ENCODE data around the gene TET1.
"Not testable (repeated sequence)": the region's sequence is repeated elsewhere in the genome, so short reads cannot be mapped to it uniquely, and the experiment has no call there.

Gene TET1

DNA sequence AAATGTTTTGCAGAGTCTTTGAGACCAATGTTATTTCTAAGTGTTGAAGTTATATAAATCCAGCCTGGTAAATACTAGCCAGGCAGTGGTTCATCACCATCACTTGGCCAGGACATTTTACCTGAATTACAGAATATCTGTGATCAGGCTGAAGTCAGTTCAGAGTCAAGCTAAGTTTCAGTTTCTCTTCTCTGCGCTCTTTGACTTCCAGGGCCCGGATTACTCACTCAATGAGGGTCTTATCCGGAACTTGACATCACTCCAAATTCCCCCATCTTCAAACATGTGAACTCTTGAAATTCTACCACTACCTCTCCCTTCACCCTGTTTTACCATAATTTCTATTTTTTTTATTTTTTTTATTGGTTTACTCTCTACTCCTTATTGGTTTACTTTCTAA lies 124.3 kb downstream of the TET1 start:
- Histone ChIP-seq H3K4me2 (ENCODE audit: low read length) (no peak overlapping the region), H3K27ac (no peak overlapping the region), H3K4me1 (no peaks in the 10 kb centered on the region), H3K79me2 (no peaks in the 10 kb centered on the region), H3K9ac (no peak overlapping the region), H3K4me3 (ENCODE audit: low read depth, low read length) (no peak overlapping the region), H3K9me3 (ENCODE audit: control insufficient read depth, low read length) (no peaks in the 10 kb centered on the region), H2AFZ (no peak overlapping the region), H3K36me3 (ENCODE audit: control insufficient read depth, insufficient read depth, low read length) (no peaks in the 10 kb centered on the region), H3K27me3 (ENCODE audit: control insufficient read depth, insufficient read depth, low read length) (no peaks in the 10 kb centered on the region)
- TF ChIP-seq, protein P1, sequence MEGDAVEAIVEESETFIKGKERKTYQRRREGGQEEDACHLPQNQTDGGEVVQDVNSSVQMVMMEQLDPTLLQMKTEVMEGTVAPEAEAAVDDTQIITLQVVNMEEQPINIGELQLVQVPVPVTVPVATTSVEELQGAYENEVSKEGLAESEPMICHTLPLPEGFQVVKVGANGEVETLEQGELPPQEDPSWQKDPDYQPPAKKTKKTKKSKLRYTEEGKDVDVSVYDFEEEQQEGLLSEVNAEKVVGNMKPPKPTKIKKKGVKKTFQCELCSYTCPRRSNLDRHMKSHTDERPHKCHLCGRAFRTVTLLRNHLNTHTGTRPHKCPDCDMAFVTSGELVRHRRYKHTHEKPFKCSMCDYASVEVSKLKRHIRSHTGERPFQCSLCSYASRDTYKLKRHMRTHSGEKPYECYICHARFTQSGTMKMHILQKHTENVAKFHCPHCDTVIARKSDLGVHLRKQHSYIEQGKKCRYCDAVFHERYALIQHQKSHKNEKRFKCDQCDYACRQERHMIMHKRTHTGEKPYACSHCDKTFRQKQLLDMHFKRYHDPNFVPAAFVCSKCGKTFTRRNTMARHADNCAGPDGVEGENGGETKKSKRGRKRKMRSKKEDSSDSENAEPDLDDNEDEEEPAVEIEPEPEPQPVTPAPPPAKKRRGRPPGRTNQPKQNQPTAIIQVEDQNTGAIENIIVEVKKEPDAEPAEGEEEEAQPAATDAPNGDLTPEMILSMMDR (IDR thresholded peaks at IDR 0.05) = no peak

DNA sequence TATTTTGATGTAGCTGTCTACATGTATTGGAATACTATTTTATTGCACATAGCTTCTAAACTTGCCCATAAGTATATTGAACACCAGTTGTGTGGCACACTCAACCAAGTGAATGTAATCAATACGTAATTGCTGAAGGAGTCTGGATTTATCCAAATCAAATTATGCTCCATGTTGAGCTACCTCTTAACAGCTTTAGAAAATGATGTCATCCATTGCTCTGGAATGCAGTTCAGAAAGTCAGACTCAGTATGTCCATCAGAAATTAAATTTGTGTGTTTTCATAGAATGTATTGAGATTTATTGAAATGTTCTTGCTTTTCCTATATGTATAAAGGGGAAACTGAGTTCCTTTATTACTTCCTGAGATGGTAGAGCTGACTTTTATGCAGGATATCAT lies 135.9 kb downstream of the TET1 start:
- Histone ChIP-seq H3K4me2 (ENCODE audit: low read length) (no peak overlapping the region), H2AFZ (no peak overlapping the region), H3K27ac (no peak overlapping the region), H3K9me3 (ENCODE audit: control insufficient read depth, low read length) (no peaks in the 10 kb centered on the region), H3K27me3 (ENCODE audit: control insufficient read depth, insufficient read depth, low read length) (no peaks in the 10 kb centered on the region), H3K9ac (no peak overlapping the region), H3K79me2 (no peaks in the 10 kb centered on the region), H3K36me3 (ENCODE audit: control insufficient read depth, insufficient read depth, low read length) (no peaks in the 10 kb centered on the region), H3K4me3 (ENCODE audit: low read depth, low read length) (no peak overlapping the region), H3K4me1 (no peaks in the 10 kb centered on the region)
- TF ChIP-seq, protein P1 (IDR thresholded peaks at IDR 0.05) = no peak

DNA sequence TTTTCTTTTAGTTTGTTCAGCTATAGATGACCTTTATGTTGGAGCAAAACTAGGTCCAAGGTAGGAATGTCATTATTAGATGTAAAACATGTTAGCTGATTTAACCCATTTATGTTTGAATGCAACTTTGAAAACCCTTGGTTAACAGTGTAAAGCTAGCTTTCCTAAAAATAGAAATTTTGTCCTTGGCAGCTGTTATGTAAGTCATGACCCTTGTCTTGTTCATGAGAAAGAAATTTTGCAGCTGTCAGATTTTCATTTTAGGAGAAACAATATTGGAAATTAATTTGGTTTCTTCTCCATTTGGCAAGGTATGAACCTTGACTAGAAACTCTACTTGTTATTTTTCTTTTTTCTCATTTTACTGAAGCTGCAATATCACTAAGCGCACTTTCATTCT lies 137.0 kb downstream of the TET1 start:
- H3K27me3 ChIP-seq (ENCODE audit: control insufficient read depth, insufficient read depth, low read length) = no peaks in the 10 kb centered on the region
- H3K4me3 ChIP-seq (ENCODE audit: low read depth, low read length) = no peak overlapping the region
- no peak overlapping the region for H3K4me2 ChIP-seq (ENCODE audit: low read length)
- no peaks in the 10 kb centered on the region for H3K9me3 ChIP-seq (ENCODE audit: control insufficient read depth, low read length)
- H3K9ac ChIP-seq = no peak overlapping the region
- H2AFZ ChIP-seq = no peak overlapping the region
- H3K79me2 ChIP-seq = no peaks in the 10 kb centered on the region
- H3K27ac ChIP-seq = no peak overlapping the region
- H3K4me1 ChIP-seq = no peaks in the 10 kb centered on the region
- H3K36me3 ChIP-seq (ENCODE audit: control insufficient read depth, insufficient read depth, low read length) = no peaks in the 10 kb centered on the region
- TF ChIP-seq, protein P1 (IDR thresholded peaks at IDR 0.05) = no peak

DNA sequence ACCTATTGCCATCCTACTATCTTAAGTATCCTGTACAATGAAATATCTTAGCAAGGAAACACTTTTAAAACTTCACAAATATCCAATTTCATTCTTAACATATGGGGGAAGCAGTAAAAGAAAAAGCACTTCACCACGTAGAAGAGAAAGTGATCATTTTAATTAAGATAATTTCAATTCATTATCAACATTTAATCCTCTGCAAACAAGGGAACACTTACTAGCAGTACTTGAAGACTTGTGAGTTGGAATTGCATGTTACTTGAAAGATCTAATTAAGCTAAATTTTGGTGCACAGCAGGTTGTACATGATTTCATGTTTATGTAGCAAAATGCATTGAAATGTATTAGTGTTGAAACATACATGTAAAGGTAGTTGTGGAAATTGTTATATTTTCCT lies 140.1 kb downstream of the TET1 start:
- no peaks in the 10 kb centered on the region for H3K9me3 ChIP-seq (ENCODE audit: control insufficient read depth, low read length)
- no peak overlapping the region for H3K27ac ChIP-seq
- no peaks in the 10 kb centered on the region for H3K79me2 ChIP-seq
- H3K4me1 ChIP-seq = no peaks in the 10 kb centered on the region
- TF ChIP-seq, protein P1 (IDR thresholded peaks at IDR 0.05) = no peak
- H2AFZ ChIP-seq = no peak overlapping the region
- no peak overlapping the region for H3K9ac ChIP-seq
- no peaks in the 10 kb centered on the region for H3K27me3 ChIP-seq (ENCODE audit: control insufficient read depth, insufficient read depth, low read length)
- no peak overlapping the region for H3K4me3 ChIP-seq (ENCODE audit: low read depth, low read length)
- H3K4me2 ChIP-seq (ENCODE audit: low read length) = no peak overlapping the region
- H3K36me3 ChIP-seq (ENCODE audit: control insufficient read depth, insufficient read depth, low read length) = no peaks in the 10 kb centered on the region

DNA sequence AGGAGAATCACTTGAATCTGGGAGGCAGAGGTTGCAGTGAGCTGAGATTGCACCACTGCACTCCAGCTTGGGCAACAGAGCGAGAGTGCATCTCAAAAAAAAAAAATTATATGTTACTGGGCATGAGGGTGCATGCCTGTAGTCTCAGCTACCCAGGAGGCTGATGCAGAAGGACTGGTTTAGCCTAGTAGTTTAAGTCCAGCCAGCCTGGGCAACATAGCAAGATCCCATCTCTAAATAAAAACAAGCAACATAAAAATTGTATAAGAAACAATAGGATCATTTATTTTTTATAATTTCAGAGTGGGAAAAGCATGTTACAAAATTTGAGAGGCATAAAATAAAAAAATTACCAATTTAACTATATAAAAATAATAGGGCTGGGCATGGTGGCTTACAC lies 145.4 kb downstream of the TET1 start:
- no peak overlapping the region for H2AFZ ChIP-seq
- no peaks in the 10 kb centered on the region for H3K36me3 ChIP-seq (ENCODE audit: control insufficient read depth, insufficient read depth, low read length)
- no peaks in the 10 kb centered on the region for H3K4me1 ChIP-seq
- no peak overlapping the region for H3K9ac ChIP-seq
- H3K27ac ChIP-seq = no peak overlapping the region
- no peaks in the 10 kb centered on the region for H3K9me3 ChIP-seq (ENCODE audit: control insufficient read depth, low read length)
- no peak overlapping the region for H3K4me2 ChIP-seq (ENCODE audit: low read length)
- H3K4me3 ChIP-seq (ENCODE audit: low read depth, low read length) = no peak overlapping the region
- TF ChIP-seq, protein P1 (IDR thresholded peaks at IDR 0.05) = no peak
- H3K27me3 ChIP-seq (ENCODE audit: control insufficient read depth, insufficient read depth, low read length) = no peaks in the 10 kb centered on the region
- H3K79me2 ChIP-seq = no peaks in the 10 kb centered on the region

DNA sequence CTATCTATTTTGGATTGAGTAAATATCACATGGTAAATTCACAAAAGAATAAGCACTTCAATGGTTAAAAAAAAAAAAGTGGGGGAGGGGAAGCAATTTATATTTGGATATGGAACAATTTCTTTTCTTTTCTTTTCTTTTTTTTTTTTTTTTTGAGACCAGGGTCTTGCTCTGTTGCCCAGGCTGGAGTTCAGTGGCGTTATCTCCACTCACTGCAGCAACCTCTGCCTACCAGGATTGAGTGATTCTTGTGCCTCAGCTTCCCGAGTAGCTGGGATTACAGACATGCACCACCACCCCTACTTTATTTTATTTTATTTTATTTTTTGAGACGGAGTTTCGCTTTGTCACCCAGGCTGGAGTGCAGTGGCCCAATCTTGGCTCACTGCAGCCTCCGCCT lies 148.8 kb downstream of the TET1 start:
- not testable (repeated sequence) for H3K4me2 ChIP-seq (ENCODE audit: low read length); H3K9me3 ChIP-seq (ENCODE audit: control insufficient read depth, low read length); H3K27me3 ChIP-seq (ENCODE audit: control insufficient read depth, insufficient read depth, low read length); H3K36me3 ChIP-seq (ENCODE audit: control insufficient read depth, insufficient read depth, low read length); H3K4me1 ChIP-seq; H3K27ac ChIP-seq; H2AFZ ChIP-seq; H3K79me2 ChIP-seq; H3K4me3 ChIP-seq (ENCODE audit: low read depth, low read length); H3K9ac ChIP-seq

DNA sequence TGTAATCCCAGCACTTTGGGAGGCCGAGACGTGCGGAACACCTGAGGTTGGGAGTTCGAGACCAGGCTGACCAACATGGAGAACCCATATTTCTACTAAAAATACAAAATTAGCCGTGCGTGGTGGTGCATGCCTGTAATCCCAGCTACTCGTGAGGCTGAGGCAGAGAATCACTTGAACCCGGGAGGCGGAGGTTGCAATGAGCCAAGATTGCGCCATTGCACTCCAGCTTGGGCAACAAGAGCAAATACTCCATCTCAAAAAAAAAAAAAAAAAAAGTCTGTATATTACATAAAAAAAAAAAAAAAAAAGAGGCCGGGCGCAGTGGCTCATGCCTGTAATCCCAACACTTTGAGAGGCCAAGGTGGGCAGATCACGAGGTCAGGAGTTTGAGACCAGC lies 152.9 kb downstream of the TET1 start:
- not testable (repeated sequence) for H3K79me2 ChIP-seq; H3K27me3 ChIP-seq (ENCODE audit: control insufficient read depth, insufficient read depth, low read length); H3K9ac ChIP-seq; H3K4me1 ChIP-seq; H2AFZ ChIP-seq; H3K9me3 ChIP-seq (ENCODE audit: control insufficient read depth, low read length); H3K27ac ChIP-seq; H3K4me2 ChIP-seq (ENCODE audit: low read length); H3K36me3 ChIP-seq (ENCODE audit: control insufficient read depth, insufficient read depth, low read length); H3K4me3 ChIP-seq (ENCODE audit: low read depth, low read length)
